Measurements from ENCODE around the gene CEBPE. TPM values are rescaled to one million over a fixed set of nuclear protein-coding genes. Genes with fewer than 3 reads are reported as not detected.

Gene CEBPE
- total RNA-seq, 1 donor from 2014 or later, result not detected

- DNase-seq (ENCODE audit: low spot score), result no peak
- Mint-ChIP-seq H3K4me1 (ENCODE audit: low read depth) (peaks cover 8% of the 10 kb centered on the region), H3K27ac (ENCODE audit: unreplicated experiment) (no peak overlapping the region), H3K36me3 (ENCODE audit: low read depth) (peaks cover under 1% of the 10 kb centered on the region), H3K9me3 (ENCODE audit: low read depth) (no peaks in the 10 kb centered on the region), H3K27me3 (ENCODE audit: low read depth) (no peaks in the 10 kb centered on the region), H3K4me3 (ENCODE audit: unreplicated experiment) (no peak overlapping the region)
- no peak for TF ChIP-seq CTCF (IDR thresholded peaks at IDR 0.05)
Observed at GRCh38 chr14:23105348-23105824, 13.7 kb downstream of the CEBPE start.

- Mint-ChIP-seq H3K4me3 (ENCODE audit: unreplicated experiment) (no peak within 1 kb of the TSS), H3K27me3 (ENCODE audit: low read depth) (no peaks in the 10 kb centered on the region)
- no peak for DNase-seq (ENCODE audit: low spot score)
Observed at GRCh38 chr14:23104591-23105347, 14.3 kb downstream of the CEBPE start, which contains the start of gene CIROP. TSS of gene CIROP (minus strand) at chr14:23104989. CDS start at chr14:23104920, 69 bp downstream.

GRCh38 chr14:23104070-23104590 lies 14.9 kb downstream of the CEBPE start:
- peaks cover 8% of the 10 kb centered on the region for H3K4me1 Mint-ChIP-seq (ENCODE audit: low read depth)
- no peak overlapping the region for H3K27ac Mint-ChIP-seq (ENCODE audit: unreplicated experiment)
- H3K36me3 Mint-ChIP-seq (ENCODE audit: low read depth), result peaks cover 3% of the 10 kb centered on the region
- DNase-seq (ENCODE audit: low spot score), result no peak
- H3K9me3 Mint-ChIP-seq (ENCODE audit: low read depth), result no peaks in the 10 kb centered on the region
- no peak for TF ChIP-seq CTCF (IDR thresholded peaks at IDR 0.05)
- H3K4me3 Mint-ChIP-seq (ENCODE audit: unreplicated experiment), result no peak overlapping the region
- H3K27me3 Mint-ChIP-seq (ENCODE audit: low read depth), result no peaks in the 10 kb centered on the region

More at GRCh38 chr14:23104591-23105347, 14.3 kb downstream of the CEBPE start, which contains the start of gene CIROP:
- Mint-ChIP-seq H3K36me3 (ENCODE audit: low read depth) (peaks cover 1% of the 10 kb centered on the region), H3K27ac (ENCODE audit: unreplicated experiment) (no peak within 1 kb of the TSS), H3K4me1 (ENCODE audit: low read depth) (peaks cover 8% of the 10 kb centered on the region), H3K9me3 (ENCODE audit: low read depth) (no peaks in the 10 kb centered on the region)
- TF ChIP-seq CTCF (IDR thresholded peaks at IDR 0.05), result no peak

GRCh38 chr14:23103581-23103980 lies 15.5 kb downstream of the CEBPE start:
- no peak for DNase-seq (ENCODE audit: low spot score)
- Mint-ChIP-seq H3K4me1 (ENCODE audit: low read depth) (peaks cover 8% of the 10 kb centered on the region), H3K27me3 (ENCODE audit: low read depth) (no peaks in the 10 kb centered on the region), H3K36me3 (ENCODE audit: low read depth) (peaks cover 4% of the 10 kb centered on the region), H3K27ac (ENCODE audit: unreplicated experiment) (no peak overlapping the region), H3K9me3 (ENCODE audit: low read depth) (no peaks in the 10 kb centered on the region), H3K4me3 (ENCODE audit: unreplicated experiment) (no peak overlapping the region)
- no peak for TF ChIP-seq CTCF (IDR thresholded peaks at IDR 0.05)

- no peak for TF ChIP-seq CTCF (IDR thresholded peaks at IDR 0.05)
- DNase-seq (ENCODE audit: low spot score), result no peak
- Mint-ChIP-seq H3K9me3 (ENCODE audit: low read depth) (no peaks in the 10 kb centered on the region), H3K27me3 (ENCODE audit: low read depth) (no peaks in the 10 kb centered on the region), H3K4me1 (ENCODE audit: low read depth) (peaks cover 9% of the 10 kb centered on the region), H3K4me3 (ENCODE audit: unreplicated experiment) (no peak overlapping the region), H3K36me3 (ENCODE audit: low read depth) (peaks cover 5% of the 10 kb centered on the region), H3K27ac (ENCODE audit: unreplicated experiment) (no peak overlapping the region)
Observed at GRCh38 chr14:23102801-23103200, 16.3 kb downstream of the CEBPE start.
